DMS53 treated with DMSO at 0.1 percent for 48 hours (cell line): Measurements from ENCODE around the gene DAG1.

ENCODE experiments used
- DNase-seq: peaks from one replicate; lab custom pipeline; 2025; ENCODE audit not compliant: unreplicated experiment; lab: John Stamatoyannopoulos, UW

The DAG1 gene

DNA sequence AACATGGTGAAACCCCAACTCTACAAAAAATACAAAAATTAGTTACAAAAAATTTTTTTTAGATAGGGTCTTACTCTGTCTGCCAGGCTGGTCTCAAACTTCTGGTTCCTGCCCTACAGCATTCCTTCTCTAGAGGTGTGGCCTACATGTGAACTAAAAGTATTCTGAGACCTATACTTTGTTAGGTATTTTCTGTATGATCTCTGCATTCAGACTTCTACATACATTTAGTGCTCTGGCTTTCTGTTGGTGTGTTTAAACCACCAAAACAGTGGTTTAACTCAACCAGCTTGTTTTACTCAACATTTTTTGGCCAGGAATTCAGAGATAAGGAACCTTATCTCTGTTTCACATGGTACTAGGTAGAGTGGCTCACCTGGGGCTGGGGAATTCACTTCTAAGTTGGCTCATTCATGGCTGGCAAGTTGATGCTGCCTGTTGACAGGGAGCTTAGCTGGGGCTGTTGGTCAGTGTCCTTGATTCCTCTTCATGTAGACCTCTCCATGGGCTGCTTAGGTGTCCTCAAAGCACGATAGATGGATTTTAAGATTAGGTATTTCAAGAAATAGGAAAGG is 42.8 kb downstream of the DAG1 start:
- DNase-seq = no peak

DNA sequence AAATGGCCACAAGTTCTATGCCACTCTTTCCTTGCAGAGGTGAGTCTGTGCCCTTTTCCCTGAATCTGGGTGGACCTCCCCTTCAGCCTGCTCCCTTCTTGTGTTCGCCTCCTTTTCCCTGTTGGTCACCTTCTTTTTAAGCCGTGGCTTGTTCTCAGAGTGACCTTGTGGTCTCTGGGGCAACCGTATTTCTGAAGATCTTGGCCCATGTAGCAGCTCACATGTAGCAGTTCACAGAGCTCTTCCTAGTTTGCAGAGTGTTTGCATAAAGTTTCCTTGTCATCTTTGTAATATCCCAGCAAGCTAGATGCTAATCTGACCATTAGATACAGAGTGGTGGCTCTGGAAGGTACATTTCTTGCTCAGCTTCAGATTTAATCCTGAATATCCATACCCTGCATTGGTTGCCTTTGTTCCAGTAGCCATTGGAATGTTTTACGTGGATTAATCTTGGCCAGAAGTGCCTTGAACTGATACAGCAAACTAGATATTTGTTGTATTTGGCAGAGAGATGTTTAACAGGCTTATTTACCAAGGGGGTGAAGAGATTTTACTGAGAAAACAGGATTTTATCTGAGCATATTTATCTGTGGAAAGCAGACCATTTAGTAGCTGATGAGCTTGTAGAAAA is 43.5 kb downstream of the DAG1 start:
- no peak for DNase-seq

DNA sequence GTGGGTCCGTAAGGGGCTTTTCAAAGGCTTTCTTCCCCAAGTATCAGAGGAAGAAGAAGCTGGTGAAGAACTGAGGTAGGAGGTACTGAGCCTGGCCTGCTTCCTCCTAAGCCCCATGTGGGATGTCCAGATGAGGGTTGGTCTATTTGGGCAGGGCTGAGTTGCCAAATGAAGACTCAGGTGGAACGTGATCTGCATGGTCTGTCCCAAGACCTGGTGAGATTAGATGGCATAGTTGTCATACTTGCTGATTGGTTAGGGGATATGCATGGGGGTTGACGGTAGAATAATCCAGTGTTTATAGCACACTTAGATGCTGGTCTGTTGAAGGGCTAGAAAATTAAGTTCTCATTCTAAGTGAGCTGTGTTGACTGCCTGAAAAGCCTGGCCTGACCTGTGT is 47.9 kb downstream of the DAG1 start:
- DNase-seq = no peak

DNA sequence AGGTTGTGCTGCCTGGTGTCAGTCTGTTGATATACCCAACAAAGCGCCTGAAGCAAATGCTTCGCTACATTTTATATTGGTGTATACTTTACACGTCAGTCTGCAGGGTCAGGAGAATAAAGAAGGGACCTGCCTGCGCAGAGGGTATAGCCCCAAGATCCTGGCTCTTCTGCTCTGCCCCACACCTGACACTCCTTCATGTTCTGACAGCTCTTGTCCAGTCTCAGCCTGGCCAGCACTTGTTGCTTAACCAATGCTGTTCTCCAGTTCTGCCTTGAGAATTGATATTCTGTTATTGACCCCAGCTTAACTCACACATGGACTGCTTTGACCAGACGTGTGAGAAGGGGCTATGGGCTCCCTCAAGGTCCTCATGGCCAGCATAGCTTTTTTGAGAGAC is 48.4 kb downstream of the DAG1 start:
- no peak for DNase-seq

DNA sequence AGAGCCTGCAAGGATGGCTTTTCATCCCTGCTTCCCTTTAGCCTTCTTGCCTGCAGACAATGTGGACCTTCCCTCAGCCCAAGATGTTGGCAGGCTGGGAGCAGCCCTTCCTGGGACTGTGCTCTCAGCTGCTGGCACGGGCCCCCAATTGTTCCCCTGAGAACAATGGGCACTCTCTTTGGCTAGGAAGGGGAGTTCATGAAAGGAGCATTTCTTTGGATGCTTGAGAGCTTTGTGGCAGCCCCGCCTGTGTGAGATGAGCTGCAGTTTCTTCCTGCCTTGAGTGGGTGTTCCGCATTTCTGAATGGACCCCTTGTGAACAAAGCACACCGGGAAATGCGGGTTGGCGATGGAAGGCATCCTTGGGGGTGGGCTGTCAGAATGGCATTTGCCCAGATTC is 49.2 kb downstream of the DAG1 start:
- DNase-seq = no peak

DNA sequence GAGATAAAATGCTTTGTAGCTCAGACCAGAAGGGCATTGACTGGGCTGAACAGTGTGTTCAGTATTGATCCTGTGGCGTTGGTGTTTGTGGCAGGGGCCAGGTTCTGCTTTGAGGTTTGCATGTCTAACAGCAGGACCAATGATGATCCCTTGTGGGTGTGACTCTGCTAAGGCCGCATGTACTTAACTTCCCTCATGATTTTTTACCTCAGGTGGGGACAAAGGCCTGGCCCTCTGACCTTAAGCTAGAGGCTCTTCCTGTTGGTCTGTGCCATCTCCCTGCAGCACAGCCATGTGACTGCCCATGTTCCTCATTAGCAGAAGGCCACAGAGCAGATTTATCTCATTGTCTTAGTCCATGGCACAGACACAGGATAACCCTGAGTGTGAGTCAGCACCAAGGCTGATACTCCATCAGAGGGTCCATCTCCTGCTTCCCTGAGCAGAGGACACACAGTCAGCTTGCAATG is 49.9 kb downstream of the DAG1 start:
- no peak for DNase-seq

DNA sequence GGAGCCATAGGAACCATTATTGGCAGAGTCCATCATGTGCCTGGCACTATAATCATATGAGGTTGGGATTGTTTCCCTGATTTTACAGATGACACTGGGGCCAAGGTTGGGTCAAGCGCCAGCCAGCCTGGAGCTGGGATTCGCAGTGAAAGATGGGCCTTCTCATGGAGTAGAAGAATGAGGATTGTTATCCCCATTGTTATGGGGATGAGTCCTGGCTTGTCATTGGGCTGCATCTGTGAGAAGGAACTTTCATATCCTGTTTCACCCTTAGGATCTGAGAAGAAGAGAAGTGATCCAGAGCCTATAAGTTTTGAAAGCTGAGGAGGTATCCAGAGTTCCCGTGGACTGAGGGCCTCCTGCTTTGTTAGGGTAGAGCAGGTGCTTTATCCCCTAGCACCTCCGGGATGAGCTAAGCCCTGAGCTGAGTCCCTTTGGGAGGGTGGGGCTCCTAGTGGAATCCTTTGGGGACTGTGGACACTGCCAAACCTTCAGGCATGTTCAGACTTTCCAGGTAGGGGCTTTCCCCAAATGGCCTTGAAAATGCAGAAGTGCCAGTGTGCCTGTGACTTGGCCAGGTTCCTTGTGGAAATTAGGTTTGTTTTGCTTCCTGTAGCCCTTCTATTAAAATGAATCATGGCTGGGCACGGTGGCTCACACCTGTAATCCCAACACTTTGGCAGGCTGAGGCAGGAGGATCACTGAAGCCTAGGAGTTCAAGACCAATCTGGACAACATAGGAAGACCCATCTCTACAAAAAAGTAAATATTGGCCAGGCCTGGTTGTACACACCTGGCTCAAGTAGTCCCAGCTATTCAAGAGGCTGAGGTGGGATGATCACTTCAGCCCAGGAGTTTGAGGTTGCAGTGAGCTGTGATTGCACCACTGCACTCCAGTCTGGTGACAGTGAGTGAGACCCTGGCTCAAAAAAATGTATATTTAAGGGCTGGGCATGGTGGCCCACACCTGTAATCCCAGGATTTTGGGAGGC is 54.0 kb downstream of the DAG1 start:
- DNase-seq = no peak

DNA sequence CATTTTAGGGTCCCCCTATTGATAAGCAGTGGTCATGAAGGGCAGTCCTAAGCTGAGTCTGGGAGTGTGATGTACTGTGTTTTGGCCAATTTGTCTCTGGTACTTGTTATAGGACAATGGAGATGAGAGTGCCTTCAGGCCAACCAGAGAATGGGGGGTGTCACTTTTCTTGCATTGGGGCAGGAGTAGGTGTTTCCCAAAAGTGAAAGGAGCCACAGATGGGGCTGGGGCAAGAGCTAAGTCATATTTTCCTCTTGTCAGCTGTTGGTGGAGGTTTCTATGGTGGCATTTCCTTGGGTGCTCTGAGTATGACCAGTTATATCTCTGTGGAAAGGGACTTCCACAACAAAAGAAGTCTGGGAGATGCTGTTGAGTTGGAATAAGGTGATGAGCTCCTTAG is 59.5 kb downstream of the DAG1 start:
- DNase-seq = no peak

DNA sequence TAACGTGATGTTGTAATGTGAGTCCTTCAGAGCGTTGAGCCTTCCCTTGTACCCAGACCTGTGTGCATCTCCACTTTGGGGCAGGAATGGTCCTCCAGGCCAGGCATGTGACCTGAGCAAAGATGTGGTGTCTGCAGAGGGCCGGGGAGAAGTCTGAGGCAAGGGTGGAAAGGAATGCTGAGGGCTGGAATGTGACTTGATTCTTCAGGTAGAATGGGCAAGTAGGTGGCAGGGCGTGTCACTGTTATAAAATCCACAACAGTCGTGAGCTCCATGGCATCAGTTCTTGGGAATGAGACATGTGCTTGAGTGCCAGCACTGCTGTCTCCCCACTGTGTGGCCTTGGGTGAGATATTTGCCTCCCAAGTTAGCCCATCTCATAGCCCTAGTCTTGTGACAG is 60.2 kb downstream of the DAG1 start:
- DNase-seq = no peak

DNA sequence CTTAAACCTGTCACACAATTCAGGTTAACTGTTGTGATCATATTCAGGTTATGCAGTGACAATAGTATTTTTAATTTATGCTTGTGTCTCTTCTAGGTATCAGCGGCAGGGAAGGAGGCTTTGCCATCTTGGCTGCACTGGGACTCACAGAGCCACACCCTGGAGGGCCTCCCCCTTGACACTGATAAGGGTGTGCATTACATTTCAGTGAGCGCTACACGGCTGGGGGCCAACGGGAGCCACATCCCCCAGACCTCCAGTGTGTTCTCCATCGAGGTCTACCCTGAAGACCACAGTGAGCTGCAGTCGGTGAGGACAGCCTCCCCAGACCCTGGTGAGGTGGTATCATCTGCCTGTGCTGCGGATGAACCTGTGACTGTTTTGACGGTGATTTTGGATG is 60.6 kb downstream of the DAG1 start:
- no peak for DNase-seq

DNA sequence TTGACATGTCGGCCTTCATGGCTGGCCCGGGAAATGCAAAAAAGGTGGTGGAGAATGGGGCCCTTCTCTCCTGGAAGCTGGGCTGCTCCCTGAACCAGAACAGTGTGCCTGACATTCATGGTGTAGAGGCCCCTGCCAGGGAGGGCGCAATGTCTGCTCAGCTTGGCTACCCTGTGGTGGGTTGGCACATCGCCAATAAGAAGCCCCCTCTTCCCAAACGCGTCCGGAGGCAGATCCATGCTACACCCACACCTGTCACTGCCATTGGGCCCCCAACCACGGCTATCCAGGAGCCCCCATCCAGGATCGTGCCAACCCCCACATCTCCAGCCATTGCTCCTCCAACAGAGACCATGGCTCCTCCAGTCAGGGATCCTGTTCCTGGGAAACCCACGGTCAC is 61.2 kb downstream of the DAG1 start:
- no peak for DNase-seq

DNA sequence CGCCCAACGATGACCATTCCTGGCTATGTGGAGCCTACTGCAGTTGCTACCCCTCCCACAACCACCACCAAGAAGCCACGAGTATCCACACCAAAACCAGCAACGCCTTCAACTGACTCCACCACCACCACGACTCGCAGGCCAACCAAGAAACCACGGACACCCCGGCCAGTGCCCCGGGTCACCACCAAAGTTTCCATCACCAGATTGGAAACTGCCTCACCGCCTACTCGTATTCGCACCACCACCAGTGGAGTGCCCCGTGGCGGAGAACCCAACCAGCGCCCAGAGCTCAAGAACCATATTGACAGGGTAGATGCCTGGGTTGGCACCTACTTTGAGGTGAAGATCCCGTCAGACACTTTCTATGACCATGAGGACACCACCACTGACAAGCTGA is 61.6 kb downstream of the DAG1 start:
- no peak for DNase-seq

DNA sequence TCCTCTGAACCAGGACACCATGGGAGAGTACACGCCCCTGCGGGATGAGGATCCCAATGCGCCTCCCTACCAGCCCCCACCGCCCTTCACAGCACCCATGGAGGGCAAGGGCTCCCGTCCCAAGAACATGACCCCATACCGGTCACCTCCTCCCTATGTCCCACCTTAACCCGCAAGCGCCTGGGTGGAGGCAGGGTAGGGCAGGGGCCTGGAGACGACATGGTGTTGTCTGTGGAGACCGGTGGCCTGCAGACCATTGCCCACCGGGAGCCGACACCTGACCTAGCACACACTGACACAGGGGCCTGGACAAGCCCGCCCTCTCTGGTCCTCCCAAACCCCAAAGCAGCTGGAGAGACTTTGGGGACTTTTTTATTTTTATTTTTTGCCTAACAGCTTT is 63.0 kb downstream of the DAG1 start:
- no peak for DNase-seq

DNA sequence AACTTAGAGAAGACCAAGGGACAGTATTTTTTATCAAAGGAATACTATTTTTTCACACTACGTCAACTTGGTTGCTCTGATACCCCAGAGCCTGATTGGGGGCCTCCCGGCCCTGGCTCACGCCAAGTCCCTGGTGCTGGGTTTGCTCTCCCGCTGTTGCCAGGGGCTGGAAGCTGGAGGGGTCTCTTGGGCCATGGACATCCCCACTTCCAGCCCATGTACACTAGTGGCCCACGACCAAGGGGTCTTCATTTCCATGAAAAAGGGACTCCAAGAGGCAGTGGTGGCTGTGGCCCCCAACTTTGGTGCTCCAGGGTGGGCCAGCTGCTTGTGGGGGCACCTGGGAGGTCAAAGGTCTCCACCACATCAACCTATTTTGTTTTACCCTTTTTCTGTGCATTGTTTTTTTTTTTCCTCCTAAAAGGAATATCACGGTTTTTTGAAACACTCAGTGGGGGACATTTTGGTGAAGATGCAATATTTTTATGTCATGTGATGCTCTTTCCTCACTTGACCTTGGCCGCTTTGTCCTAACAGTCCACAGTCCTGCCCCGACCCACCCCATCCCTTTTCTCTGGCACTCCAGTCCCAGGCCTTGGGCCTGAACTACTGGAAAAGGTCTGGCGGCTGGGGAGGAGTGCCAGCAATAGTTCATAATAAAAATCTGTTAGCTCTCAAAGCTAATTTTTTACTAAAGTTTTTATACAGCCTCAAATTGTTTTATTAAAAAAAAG is 63.9 kb downstream of the DAG1 start:
- no peak for DNase-seq

DNA sequence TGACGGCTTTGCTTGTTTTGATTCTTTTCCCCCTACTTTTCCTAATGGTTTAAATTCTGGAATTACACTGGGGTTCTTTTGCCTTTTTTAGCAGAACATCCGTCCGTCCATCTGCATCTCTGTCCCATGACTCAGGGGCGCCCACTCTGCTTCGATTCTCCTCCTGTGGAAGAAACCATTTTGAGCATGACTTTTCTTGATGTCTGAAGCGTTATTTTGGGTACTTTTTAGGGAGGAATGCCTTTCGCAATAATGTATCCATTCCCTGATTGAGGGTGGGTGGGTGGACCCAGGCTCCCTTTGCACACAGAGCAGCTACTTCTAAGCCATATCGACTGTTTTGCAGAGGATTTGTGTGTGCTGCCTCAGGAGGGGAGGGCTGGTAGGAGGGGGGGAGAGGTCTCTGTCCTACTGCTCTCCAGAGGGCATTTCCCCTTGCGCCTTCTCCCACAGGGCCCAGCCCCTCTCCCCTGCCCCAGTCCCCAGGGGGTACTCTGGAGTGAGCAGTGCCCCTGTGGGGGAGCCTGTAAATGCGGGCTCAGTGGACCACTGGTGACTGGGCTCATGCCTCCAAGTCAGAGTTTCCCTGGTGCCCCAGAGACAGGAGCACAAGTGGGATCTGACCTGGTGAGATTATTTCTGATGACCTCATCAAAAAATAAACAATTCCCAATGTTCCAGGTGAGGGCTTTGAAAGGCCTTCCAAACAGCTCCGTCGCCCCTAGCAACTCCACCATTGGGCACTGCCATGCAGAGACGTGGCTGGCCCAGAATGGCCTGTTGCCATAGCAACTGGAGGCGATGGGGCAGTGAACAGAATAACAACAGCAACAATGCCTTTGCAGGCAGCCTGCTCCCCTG is 64.7 kb downstream of the DAG1 start:
- DNase-seq = peak; percentile 49

DNA sequence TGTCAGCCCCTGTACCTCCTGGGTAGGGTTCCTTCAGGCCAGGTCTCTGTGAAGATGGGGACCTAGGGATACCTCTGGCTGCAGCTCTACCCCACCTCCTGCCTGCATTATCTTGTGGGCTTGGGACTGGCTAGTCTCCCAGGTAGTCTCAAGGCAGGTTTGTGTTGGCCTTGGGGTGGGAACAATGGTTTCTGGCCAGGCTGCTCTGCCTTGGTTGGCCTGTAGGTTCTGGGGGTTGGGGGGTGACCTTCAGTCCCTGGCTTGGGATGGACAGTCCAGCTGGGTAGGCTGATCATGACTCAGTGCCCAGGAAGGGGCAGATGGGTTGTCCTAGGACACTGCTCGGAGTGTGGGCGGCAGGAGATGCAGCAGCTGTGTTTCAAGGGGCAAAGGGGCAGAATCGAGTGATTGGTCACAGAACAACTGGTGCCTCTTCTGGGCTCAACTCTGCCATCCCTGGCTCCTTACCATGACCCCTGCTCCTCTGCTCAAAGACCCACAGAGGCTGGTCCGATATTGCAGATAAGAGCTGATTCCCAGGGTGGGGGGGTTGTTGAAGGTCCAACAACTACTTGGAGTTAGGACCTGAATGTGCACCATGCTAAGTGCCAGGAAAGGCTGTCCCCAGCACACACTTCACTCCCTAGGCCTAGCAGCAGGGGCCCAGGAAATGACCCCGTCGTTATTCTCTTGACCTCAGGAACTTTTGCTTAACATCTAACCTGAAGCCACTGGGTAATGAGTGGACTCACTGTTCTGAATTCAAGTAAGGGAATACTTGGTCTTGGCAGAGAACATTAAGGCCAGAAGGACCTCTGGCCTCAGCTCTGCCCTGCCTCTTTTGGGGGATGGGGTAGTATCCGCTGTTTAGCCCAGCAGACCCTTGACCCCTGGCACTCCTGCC is 66.2 kb downstream of the DAG1 start:
- DNase-seq = no peak

DNA sequence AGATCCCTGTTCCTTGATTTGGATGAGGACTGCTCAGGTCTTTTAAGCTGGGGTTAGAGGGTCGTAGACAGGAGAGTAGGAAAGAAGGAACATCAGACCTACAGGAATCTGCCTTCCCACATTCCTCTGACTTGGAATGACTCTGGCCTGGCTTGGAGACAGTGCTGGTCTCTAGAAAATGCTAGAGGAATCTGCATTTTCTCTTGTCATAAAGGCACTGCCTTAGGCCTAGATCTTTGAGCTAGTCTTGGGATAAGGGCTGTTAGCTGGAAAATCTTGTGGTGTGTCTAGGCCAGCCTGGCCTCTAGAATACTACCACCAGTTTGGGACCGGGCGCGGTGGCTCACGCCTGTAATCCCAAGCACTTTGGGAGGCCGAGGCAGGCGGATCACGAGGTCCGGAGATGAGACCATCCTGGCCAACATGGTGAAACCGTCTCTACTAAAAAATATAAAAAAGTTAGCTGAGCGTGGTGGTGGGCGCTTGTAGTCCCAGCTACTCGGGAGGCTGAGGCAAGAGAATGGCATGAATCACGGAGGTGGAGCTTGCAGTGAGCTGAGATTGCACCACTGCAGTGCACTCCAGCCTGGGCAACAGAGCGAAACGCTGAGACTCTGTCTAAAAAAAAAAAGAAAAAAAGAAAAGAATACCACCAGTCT is 66.9 kb downstream of the DAG1 start:
- no peak for DNase-seq

DNA sequence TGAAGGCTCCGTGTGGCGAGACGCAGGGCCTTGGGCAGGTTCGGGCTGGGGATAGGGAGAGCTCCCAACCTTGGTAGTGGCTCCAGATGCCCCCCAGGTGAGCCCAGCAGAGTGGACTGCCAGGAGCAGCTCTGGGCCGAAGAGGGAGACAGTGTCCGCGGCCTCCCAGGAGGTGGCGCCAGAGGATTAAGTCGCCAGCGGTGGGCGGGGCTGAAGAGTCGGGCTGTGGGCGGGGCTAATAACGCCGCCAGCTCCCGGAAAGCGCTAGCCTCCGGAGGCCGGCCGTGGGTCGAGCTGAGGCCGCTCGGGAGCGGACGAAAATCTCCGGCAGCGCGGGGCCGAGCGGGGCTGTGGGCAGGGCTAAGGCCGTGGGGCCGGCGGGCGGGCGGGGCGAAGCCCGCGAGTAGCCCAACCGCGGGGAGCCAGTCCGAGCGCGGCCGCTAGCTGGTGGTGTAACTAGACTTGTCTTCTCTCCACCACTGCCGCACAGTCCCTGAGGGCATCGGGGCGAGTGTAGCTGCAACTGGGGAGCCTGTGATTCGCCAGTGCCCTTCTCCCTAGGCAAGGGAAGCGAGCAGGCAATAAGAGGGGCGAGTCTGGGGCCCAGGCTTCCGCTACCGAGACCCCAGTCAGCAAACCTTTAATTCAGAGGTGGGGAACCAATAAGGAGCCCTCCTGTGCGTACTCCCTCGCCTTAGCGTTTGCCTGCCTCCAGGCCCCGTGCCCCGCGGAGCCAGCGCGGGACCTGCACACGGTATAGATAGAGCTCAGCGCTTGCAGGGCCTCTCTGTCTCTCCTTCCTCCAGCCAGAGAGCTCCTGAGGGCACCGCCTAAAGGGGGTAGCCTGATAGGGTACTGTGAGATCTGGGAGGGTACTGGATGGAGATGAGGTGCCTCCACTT is 69.8 kb downstream of the DAG1 start:
- DNase-seq = peak; percentile 46
